CD4-positive, alpha-beta T cell (primary cell): ENCODE results near the gene TCTA. TPM values are rescaled to one million over a fixed set of nuclear protein-coding genes. Genes with fewer than 3 reads are reported as not detected.

Experiments
- ATAC-seq: fragments of 200-7000 bp; cut with Tn5 transposase; one replicate; pipeline ENCODE4 v1.10.0; 2022; ENCODE audit warnings: mild to moderate bottlenecking; ENCODE audit not compliant: poor library complexity
- CTCF ChIA-PET: fragments of 350-600 bp; sonication (Branson Sonifier 250); formaldehyde crosslinking; loops from one replicate; lab custom pipeline; 2021; ENCODE audit warnings: antibody characterized with exemption, inconsistent platforms; lab: Charles Lee
- POLR2A ChIA-PET: fragments of 350-600 bp; sonication (Branson Sonifier 250); formaldehyde crosslinking; loops from one replicate; lab custom pipeline; 2021; ENCODE audit warnings: antibody characterized with exemption, inconsistent platforms; lab: Charles Lee
- DNase-seq, 14 experiments: peaks; one replicate each; pipeline ENCODE4 v3.0.0-alpha.2; 2013 to 2020; ENCODE audit warnings: mixed read lengths in 2 of 14
- H3K27ac ChIP-seq, 2 donors: one replicate each; pipeline versions ENCODE4 v1.5.1 to v1.7.0; 2013; ENCODE audit warnings: low read length in 2 of 2, low read depth in 1 of 2, mild to moderate bottlenecking in 1 of 2
- H3K27me3 ChIP-seq, 2 experiments: 1 replicate in 1 of 2; 2 replicates in 1 of 2; pipeline versions ENCODE4 v1.6.1 to v1.7.0; 2013; ENCODE audit warnings: low read length in 2 of 2, control low read depth in 1 of 2, mild to moderate bottlenecking in 1 of 2, moderate library complexity in 1 of 2; ENCODE audit not compliant: insufficient read depth in 2 of 2, control insufficient read depth in 1 of 2
- H3K36me3 ChIP-seq: one replicate; pipeline ENCODE4 v1.6.1; 2013; ENCODE audit warnings: low read length, control low read depth; ENCODE audit not compliant: insufficient read depth
- H3K4me1 ChIP-seq: one replicate; pipeline ENCODE4 v1.6.1; 2013; ENCODE audit warnings: low read length, control low read depth; ENCODE audit not compliant: insufficient read depth
- H3K4me3 ChIP-seq: one replicate; pipeline ENCODE4 v1.5.1; 2013; ENCODE audit warnings: mild to moderate bottlenecking, low read length, moderate library complexity
- H3K9me3 ChIP-seq, 2 experiments: 1 replicate in 1 of 2; 2 replicates in 1 of 2; pipeline versions ENCODE4 v1.6.1 to v1.7.0; 2013; ENCODE audit warnings: low read length in 2 of 2, mild to moderate bottlenecking in 2 of 2, control low read depth in 1 of 2, moderate library complexity in 1 of 2; ENCODE audit not compliant: control insufficient read depth in 1 of 2, insufficient read depth in 1 of 2
- H3K27ac Mint-ChIP-seq: one replicate; pipeline ENCODE4 v1.8.0; 2020; ENCODE audit warnings: mixed read lengths
- H3K27me3 Mint-ChIP-seq: one replicate; pipeline ENCODE4 v1.8.0; 2021; ENCODE audit warnings: mixed read lengths
- H3K36me3 Mint-ChIP-seq: one replicate; pipeline ENCODE4 v1.8.0; 2021; ENCODE audit warnings: low read depth, mixed read lengths
- H3K4me1 Mint-ChIP-seq: one replicate; pipeline ENCODE4 v1.8.0; 2021; ENCODE audit warnings: low read depth, mixed read lengths
- H3K4me3 Mint-ChIP-seq: one replicate; pipeline ENCODE4 v1.8.0; 2020; ENCODE audit warnings: mild to moderate bottlenecking, mixed read lengths
- H3K9me3 Mint-ChIP-seq: one replicate; pipeline ENCODE4 v1.8.0; 2020; ENCODE audit warnings: mixed read lengths
- intact Hi-C, 2 experiments: fragments of 100-400 bp; cut with DNase I in 1 of 2; cut with micrococcal nuclease in 1 of 2; formaldehyde crosslinking; loops; one replicate each; pipeline versions ENCODE4 v1.15.1 to v1.9.0; 2023 to 2025; cut with DNase I, micrococcal nuclease
- total RNA-seq, 174 experiments: library from RNA in 2 of 174; stranded (reverse) in 2 of 174; gene quantifications; one replicate each; pipeline ENCODE4 v1.2.3 and lab custom pipeline; 2021 to 2026
- TF ChIP-seq, protein P1 (sequence below): fragments of 200-600 bp; IDR thresholded peaks from one replicate; pipeline ENCODE4 v1.8.0; 2022; ENCODE audit warnings: antibody characterized with exemption, mild to moderate bottlenecking

TCTA gene
- total RNA-seq, 2 experiments from 2014 or later = 21.4 to 22.0 TPM

DNA sequence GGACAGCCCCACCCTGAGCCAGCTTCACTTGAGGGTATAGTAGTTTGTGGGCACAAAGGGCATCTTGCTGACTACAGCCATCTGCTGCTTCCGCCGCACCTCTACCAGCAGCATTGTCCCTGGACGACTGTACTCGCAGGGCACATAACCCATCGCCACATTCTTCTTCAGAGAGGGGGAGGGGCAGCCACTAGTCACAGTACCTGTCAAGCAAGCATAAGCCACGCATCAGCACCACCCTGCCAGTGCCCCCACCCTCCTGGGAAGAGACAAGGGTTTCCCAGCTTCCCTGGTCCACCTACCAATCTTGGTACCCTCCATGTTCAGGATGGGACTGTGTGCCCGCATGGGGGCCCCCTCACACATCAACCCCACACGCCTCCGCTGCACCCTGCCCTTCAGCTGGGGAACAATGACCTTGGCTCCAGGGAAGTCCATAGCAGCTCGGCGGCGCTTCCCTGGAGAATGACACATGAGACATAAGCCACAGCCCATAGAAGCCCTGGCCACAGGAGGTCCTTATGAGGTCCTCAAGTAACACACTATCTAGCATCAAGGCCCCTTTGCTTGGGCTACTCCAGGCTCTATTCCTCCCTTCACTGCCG, 5.4 kb downstream of the TCTA start:
- Mint-ChIP-seq H3K27ac (peak overlapping the region; percentile 91), H3K27me3 (no peaks in the 10 kb centered on the region), H3K9me3 (no peaks in the 10 kb centered on the region), H3K4me1 (peaks cover 66% of the 10 kb centered on the region), H3K36me3 (peaks cover 26% of the 10 kb centered on the region), H3K4me3 (peak overlapping the region; percentile 28)
- Histone ChIP-seq H3K4me1 (peaks cover 88% of the 10 kb centered on the region), H3K36me3 (peaks cover 41% of the 10 kb centered on the region), H3K27me3 (no peaks in the 10 kb centered on the region), H3K4me3 (no peak overlapping the region), H3K9me3 (no peaks in the 10 kb centered on the region), H3K27ac (peak overlapping the region; percentile 85 to 89)
- POLR2A ChIA-PET = interaction anchor here (0.6 to 4.3 kb wide), 6 partner anchors 8 to 1329 kb away, joined by 3 to 40 read pairs (median 18); partner anchors contain the start of genes DAG1, NICN1 and USP4
- TF ChIP-seq, protein P1, sequence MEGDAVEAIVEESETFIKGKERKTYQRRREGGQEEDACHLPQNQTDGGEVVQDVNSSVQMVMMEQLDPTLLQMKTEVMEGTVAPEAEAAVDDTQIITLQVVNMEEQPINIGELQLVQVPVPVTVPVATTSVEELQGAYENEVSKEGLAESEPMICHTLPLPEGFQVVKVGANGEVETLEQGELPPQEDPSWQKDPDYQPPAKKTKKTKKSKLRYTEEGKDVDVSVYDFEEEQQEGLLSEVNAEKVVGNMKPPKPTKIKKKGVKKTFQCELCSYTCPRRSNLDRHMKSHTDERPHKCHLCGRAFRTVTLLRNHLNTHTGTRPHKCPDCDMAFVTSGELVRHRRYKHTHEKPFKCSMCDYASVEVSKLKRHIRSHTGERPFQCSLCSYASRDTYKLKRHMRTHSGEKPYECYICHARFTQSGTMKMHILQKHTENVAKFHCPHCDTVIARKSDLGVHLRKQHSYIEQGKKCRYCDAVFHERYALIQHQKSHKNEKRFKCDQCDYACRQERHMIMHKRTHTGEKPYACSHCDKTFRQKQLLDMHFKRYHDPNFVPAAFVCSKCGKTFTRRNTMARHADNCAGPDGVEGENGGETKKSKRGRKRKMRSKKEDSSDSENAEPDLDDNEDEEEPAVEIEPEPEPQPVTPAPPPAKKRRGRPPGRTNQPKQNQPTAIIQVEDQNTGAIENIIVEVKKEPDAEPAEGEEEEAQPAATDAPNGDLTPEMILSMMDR = no peak
- ATAC-seq (no peak), DNase-seq (no peak)
- intact Hi-C loops = no loop called here
- CTCF ChIA-PET = interaction anchor here (1.1 to 2.4 kb wide), 2 partner anchors 11 to 26 kb away, joined by 4 to 11 read pairs; partner anchors contain the start of gene NICN1

DNA sequence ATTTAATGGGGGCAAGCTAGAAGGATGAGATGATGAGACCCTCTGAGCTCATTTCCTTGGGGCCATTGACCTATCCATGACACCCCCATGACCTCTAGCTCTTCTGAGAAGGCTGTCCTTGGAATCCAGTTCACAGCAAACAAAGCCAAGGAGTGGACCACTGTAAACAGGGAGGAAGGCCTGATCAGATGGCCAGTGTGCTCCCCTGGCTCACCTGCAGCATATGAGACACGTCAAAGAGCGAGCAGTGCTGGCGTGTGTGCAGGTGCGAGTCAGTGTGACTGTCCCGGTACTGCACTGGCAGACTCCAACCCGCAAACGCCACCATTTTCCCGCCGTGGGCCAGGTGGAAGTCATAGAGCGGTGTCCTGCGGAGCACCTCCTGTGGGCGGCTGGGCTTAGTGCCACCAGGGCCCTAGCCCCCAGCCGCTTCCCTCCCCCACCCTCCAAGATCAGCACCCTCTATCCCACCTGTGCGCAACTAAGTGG, 9.7 kb downstream of the TCTA start:
- no peak overlapping the region for H3K4me3 Mint-ChIP-seq
- intact Hi-C loops = no loop called here
- Histone ChIP-seq H3K4me3 (peak overlapping the region; percentile 5), H3K36me3 (peaks cover 36% of the 10 kb centered on the region), H3K9me3 (no peaks in the 10 kb centered on the region), H3K27ac (no peak overlapping the region), H3K4me1 (peaks cover 63% of the 10 kb centered on the region), H3K27me3 (no peaks in the 10 kb centered on the region)
- CTCF ChIA-PET = no interaction called here
- H3K36me3 Mint-ChIP-seq = peaks cover 29% of the 10 kb centered on the region
- POLR2A ChIA-PET = no interaction called here
- DNase-seq = peak in 1 of 14 experiments; percentile 8
- TF ChIP-seq, protein P1 = no peak
- H3K27ac Mint-ChIP-seq = no peak overlapping the region
- ATAC-seq = no peak
- no peaks in the 10 kb centered on the region for H3K27me3 Mint-ChIP-seq
- no peaks in the 10 kb centered on the region for H3K9me3 Mint-ChIP-seq
- peaks cover 48% of the 10 kb centered on the region for H3K4me1 Mint-ChIP-seq

DNA sequence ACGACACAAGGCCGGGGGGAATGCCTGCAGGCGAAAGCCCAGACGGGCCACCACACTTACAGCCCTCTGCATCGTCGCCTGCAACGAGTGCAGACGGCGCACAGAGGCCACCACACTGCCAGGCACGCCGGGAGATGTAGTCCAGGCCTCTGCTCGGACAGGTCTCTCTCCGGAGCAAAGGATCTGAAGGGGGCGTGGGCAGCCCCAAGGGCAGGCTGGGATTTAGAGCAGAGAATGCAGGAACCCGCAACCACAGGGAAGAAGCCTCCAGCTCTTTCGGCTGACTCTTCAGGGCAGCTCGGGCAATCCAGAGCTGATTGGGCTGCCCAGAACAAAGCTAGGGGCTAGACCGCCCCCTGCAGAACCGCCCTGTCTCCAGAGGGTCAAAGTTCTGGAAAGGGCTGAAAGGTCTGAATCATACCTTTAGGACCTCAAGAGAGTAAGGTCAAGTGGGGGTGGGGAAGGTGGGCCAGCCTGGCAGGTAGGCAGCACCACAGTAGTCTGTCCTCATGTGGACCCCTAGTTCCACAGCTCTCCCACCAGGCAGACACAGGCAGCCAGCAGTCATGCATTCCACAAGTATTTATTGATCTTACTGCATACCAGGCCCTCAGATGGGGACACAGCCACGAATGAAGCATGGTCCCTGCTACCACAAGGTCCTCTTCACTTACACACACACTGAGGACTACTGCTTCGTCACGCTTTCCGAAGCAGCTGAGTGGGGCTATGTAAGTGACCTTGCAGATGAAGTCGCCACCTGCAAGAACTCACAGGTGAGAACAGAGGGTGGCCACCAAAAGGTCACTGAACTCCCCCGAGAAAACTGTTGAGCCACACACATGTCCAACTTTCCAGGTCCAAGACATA, 10.4 kb downstream of the TCTA start, which contains the start of gene AMT:
AMT (minus strand) TSS at position 95 of the 870 bp plus-strand sequence; CDS start at position 72, 23 bp downstream.
- no peaks in the 10 kb centered on the region for H3K9me3 ChIP-seq
- ATAC-seq (no peak), DNase-seq (no peak)
- no peak within 1 kb of the TSS for H3K27ac ChIP-seq
- ChIA-PET POLR2A (interaction anchor here (0.8 kb wide), 1 partner anchor 11 kb away, joined by 4 read pairs; the partner anchor contains the start of genes RHOA and TCTA), CTCF (no interaction called here)
- peaks cover 29% of the 10 kb centered on the region for H3K36me3 Mint-ChIP-seq
- TF ChIP-seq, protein P1 = no peak
- H3K27ac Mint-ChIP-seq = peak within 1 kb of the TSS; percentile 17
- no peaks in the 10 kb centered on the region for H3K27me3 ChIP-seq
- no peaks in the 10 kb centered on the region for H3K9me3 Mint-ChIP-seq
- peaks cover 32% of the 10 kb centered on the region for H3K36me3 ChIP-seq
- H3K27me3 Mint-ChIP-seq = no peaks in the 10 kb centered on the region
- H3K4me1 Mint-ChIP-seq = peaks cover 41% of the 10 kb centered on the region
- peaks cover 57% of the 10 kb centered on the region for H3K4me1 ChIP-seq
- intact Hi-C loops = no loop called here
- H3K4me3 Mint-ChIP-seq = no peak within 1 kb of the TSS
- H3K4me3 ChIP-seq = peak within 1 kb of the TSS; percentile 5
